ENCODE measurements around the gene ARHGEF28.

Gene ARHGEF28

DNA sequence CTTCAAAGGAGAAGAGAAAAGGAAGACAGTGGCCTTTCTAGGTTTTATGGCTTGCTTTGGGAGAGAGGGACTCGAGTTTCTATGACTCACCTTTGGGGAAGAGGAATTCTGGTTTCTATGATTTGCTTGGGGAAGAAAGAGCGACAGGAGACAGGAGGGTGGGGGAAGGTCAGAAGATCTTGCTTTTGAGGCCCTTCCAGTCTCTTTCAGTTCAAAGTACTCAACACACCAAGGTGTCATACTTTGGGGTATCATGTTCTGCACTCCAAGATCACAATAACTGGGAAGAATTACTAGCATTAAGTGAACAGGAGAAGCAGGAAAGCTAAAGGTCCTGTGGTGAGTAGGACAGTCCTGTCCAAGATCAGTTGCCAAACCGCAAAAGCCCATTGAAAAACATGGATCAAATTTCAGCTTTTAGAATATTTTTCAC lies 324.5 kb downstream of the ARHGEF28 start:
- no peak for DNase-seq

- no peak for DNase-seq
Measured at GRCh38 chr5:73950912-73951430, 325.0 kb downstream of the ARHGEF28 start.

GRCh38 chr5:73952872-73953271 lies 326.9 kb downstream of the ARHGEF28 start:
- DNase-seq: no peak

DNA sequence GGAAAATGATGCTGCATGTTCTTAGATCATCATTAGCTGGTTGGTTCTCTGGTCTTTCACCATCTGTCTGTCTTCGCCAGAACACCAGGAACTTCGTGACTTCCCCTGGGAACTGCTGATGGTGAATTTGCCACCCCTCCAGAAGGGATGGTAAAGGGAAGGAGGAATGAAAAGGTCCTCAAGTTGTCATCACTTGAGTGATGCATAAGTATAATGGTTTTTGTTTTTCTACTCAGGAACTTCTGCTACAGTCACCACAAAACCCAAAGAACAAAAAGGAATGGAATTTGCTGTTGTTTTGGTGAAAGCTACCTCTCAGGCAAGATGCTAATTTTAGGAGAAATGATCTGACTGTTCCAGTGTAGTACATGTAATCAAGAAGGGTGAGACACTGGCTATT lies 328.4 kb downstream of the ARHGEF28 start:
- no peak for DNase-seq

GRCh38 chr5:73955271-73955846 lies 329.4 kb downstream of the ARHGEF28 start:
- no peak for DNase-seq

DNA sequence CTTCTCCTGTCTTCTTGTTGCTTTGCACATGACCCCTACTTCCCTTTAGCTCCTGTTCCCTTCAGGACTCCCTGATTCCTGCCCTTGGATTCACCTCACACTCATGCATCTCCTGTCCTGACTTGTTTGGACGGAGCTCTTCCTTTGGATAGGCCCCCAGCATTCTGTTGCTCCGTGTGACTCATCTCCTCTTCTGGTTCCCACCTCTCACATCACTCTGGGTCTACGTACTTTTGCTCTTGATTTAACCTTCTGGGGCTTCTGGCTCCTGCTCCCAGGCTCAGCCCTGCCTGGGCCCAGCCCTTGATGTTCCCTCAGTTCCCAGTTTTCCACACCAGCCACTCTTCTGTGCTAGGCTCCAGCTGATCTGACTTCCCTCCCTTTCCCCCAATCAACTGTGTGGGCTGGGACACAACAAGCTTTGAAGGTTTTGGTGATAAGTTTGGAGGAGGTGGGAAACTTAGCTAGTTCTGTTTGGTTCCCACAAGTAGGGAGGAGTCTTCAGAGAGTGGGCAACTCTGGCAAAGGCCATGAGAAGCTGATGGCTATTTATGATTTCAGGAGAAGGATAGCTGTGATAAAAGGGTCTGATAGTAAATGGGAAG lies 331.5 kb downstream of the ARHGEF28 start:
- DNase-seq: no peak

DNA sequence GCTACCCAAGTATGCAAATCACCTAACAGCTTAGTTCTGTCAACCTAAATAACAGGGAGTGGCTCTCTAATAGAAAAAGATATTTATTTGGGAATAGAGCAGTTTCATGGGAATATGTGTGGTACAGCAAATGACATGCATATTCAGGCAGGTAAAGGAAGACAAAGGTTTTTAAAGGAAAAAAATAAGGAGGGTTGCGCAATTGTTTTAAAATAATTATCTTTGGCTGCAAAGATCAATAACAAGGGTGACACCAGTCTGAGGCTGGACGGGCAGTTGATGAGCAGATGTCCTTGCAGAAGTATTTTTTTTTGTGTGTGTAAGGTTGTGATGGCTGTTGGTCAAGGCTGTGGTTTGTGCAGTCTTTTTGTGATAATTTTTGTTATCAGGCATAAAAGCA lies 332.0 kb downstream of the ARHGEF28 start:
- DNase-seq: no peak

DNA sequence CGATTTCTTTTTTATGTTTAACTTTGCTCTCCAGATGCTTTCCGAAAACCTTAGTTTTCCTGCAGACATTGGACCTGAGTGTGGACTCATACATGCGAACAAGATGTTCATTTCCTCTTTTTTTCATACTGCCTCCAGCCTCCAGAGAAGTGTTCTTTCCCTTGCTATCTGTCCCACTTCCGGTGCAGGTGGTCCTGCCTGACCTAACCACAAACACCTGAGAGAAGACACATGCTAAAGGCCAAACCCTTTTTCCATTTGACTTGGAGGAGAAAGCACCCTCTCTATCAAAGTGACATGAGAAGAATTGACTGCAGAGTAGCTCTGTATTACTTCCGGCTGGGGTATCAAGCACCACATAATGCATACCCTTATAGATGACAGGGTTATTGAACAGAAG lies 334.0 kb downstream of the ARHGEF28 start:
- DNase-seq: no peak

GRCh38 chr5:73960426-73960825 lies 334.4 kb downstream of the ARHGEF28 start:
- DNase-seq: no peak

- DNase-seq: no peak
Measured at GRCh38 chr5:73962801-73963425, 336.9 kb downstream of the ARHGEF28 start.

GRCh38 chr5:73964352-73964865 lies 338.4 kb downstream of the ARHGEF28 start:
- DNase-seq: no peak

- peak; percentile 45 for DNase-seq
Measured at GRCh38 chr5:73966451-73966850, 340.5 kb downstream of the ARHGEF28 start.

- no peak for DNase-seq
Measured at GRCh38 chr5:73967347-73967746, 341.4 kb downstream of the ARHGEF28 start.

DNA sequence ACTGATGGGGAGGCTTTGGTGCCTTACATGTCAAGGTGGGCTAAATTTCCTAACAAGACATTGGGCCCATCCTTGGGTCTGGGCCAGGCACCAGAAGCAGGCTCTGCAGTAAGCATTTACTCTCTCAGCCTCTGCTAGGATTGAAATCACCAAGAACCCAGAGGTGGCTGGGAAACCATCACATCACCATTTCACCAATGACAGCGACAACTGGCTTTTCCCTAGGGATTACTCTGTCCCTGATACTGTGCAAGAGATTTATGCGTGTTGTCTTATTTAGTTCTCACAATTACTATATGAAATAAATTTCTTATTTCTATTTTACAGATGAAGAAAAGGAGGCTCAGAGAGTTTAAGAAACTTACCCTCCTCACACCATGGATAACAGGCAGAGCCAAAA lies 342.2 kb downstream of the ARHGEF28 start:
- no peak for DNase-seq

GRCh38 chr5:73968729-73969128 lies 342.7 kb downstream of the ARHGEF28 start:
- no peak for DNase-seq

GRCh38 chr5:73969195-73970036 lies 343.4 kb downstream of the ARHGEF28 start:
- no peak for DNase-seq

DNA sequence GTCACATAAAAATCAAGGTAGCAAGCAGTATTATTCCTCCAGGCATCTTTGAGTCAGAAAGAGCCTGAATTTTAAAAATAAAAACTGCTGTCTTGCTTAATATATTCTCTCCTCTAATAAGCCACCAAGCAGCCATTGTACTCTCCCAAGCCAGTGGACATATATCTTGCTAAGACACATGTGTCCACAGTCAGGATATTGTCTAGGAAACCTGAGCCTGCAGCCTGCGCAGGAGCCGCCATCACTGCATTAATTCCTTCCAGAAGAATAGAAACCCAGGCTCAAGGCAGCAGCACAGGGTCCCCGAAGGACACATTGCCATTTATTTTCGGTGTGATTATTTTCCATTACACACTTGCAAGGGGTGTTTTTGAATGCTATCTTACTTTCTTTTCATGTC lies 345.3 kb downstream of the ARHGEF28 start:
- no peak for DNase-seq

- no peak for DNase-seq
Measured at GRCh38 chr5:73973135-73973534, 347.1 kb downstream of the ARHGEF28 start.

GRCh38 chr5:73974871-73975360 lies 348.9 kb downstream of the ARHGEF28 start:
- DNase-seq: no peak

GRCh38 chr5:73975845-73976244 lies 349.8 kb downstream of the ARHGEF28 start:
- no peak for DNase-seq

DNA sequence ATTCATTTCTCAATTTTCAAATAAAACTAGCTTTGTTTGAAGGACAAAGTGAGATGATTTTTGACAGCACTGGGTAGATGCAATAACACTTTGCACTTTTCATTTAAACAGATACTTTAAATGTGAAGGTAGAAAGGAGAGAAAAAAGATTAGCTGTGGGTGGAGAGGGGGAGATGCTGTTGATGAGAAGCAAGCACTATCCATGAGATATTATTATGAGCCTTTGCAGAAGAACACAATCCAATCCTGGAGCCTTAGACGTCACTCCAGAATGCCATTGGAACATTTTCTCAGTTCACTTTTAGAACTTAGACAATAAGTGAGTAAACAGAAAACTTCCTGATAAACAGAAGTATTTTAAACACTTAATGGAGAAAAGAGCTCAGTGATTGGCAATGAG lies 351.1 kb downstream of the ARHGEF28 start:
- DNase-seq: no peak

- DNase-seq: no peak
Measured at GRCh38 chr5:73979321-73979720, 353.3 kb downstream of the ARHGEF28 start.

- no peak for DNase-seq
Measured at GRCh38 chr5:73981704-73982103, 355.7 kb downstream of the ARHGEF28 start.
